ENCODE measurements around the gene ATG16L2. TPM values are rescaled to one million over a fixed set of nuclear protein-coding genes. Genes with fewer than 3 reads are reported as not detected.

ATG16L2 gene
- polyA plus RNA-seq, 1 donor (not counting 4 experiments of a cell fraction or from before 2014, with no cell fraction given) = 9.9 TPM

DNA sequence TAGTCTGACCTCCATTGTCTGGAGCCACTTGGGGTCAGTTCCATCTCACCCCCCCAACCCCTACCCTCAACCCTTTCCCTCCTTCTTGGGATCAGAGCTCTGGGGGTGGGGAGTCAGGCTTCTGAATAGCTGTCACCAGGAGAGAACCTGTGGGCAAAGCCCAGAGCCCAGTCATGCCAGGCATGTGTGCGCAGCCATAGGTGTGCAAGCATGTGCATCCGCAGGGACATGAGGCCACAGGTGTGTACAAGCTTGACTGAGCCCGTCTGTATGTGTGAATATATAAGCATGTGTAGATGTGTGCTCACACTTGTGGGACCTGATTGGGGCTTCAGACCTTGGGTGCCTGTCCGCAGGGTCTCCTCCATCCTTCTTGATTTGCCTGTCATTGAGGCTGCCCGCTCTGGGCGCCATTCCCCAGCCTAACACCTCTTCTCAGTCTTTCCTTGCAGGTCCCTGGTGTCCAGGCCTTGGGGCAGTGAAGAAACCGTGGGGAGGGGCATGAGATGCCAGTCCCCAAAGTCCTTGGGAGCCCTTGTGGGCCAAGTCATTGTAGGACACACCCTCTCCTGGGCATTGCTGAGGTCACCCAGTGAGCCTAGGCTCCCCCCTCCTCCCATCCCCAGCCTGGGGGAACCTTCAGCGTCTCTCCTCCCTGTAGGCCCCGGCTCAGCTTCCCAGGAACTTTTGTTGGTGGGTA, 9.0 kb downstream of the ATG16L2 start:
- no peak overlapping the region for H3K4me2 ChIP-seq (ENCODE audit: control insufficient read depth, extremely low read depth, insufficient read depth, low read depth, low read length)

DNA sequence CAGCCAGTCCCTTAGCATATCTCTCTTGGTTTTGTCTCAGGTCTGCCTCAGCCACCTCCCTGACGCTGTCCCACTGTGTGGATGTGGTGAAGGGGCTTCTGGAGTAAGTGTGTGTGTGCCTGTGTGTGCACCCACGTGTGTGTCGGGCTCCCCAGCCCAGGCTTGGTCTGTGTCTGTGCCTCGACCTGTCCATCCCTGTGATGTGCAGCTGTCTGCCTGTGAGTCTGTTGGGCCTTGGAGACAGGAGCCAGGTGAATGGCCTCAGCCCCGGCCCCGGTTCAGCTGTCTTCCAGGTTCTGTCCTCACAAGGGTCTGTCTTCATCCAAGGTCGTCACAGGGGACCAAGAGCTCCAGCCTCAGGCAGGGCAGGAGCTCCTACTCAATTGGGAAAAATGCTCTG, 9.8 kb downstream of the ATG16L2 start:
- Histone ChIP-seq H3K27ac (ENCODE audit: control insufficient read depth, insufficient read depth, low read length) (no peak overlapping the region), H3K27me3 (ENCODE audit: control insufficient read depth, extremely low read depth, insufficient read depth, low read length) (no peaks in the 10 kb centered on the region), H3K79me2 (ENCODE audit: control insufficient read depth, insufficient read depth, low read length) (no peaks in the 10 kb centered on the region), H3K9me1 (ENCODE audit: control insufficient read depth, extremely low read depth, insufficient read depth, low read length) (no peaks in the 10 kb centered on the region), H3K4me3 (ENCODE audit: control insufficient read depth in 2 of 3, extremely low read depth in 1 of 3, insufficient read depth in 2 of 3, low read depth in 1 of 3, low read length in 3 of 3) (no peak overlapping the region), H4K20me1 (ENCODE audit: control insufficient read depth, extremely low read depth, insufficient read depth, low read length) (no peaks in the 10 kb centered on the region), H3K9ac (ENCODE audit: control insufficient read depth, extremely low read depth, insufficient read depth, low read length) (no peak overlapping the region), H3K36me3 (ENCODE audit: control insufficient read depth in 2 of 2, extremely low read depth in 1 of 2, insufficient read depth in 2 of 2, low read length in 2 of 2) (peaks cover 2 to 7% of the 10 kb centered on the region in 2 experiments), H3K4me1 (ENCODE audit: control insufficient read depth, extremely low read depth, insufficient read depth, low read length) (peaks cover 20% of the 10 kb centered on the region), H2AFZ (ENCODE audit: control insufficient read depth, low read length) (no peak overlapping the region), H3K9me3 (ENCODE audit: control insufficient read depth, low read depth, low read length) (no peaks in the 10 kb centered on the region), H3K4me2 (ENCODE audit: control insufficient read depth, extremely low read depth, insufficient read depth, low read depth, low read length) (no peak overlapping the region)
- DNase-seq (ENCODE audit: low read depth, low spot score) = no peak
- dilution Hi-C loops (cut with MboI; ENCODE audit: extremely low pct_ligation_motif_present, low sequenced_read_pairs) = no loop called here
- TF ChIP-seq EZH2 (IDR thresholded peaks at IDR 0.05; ENCODE audit: low read length) = no peak
- TF ChIP-seq, protein P1, sequence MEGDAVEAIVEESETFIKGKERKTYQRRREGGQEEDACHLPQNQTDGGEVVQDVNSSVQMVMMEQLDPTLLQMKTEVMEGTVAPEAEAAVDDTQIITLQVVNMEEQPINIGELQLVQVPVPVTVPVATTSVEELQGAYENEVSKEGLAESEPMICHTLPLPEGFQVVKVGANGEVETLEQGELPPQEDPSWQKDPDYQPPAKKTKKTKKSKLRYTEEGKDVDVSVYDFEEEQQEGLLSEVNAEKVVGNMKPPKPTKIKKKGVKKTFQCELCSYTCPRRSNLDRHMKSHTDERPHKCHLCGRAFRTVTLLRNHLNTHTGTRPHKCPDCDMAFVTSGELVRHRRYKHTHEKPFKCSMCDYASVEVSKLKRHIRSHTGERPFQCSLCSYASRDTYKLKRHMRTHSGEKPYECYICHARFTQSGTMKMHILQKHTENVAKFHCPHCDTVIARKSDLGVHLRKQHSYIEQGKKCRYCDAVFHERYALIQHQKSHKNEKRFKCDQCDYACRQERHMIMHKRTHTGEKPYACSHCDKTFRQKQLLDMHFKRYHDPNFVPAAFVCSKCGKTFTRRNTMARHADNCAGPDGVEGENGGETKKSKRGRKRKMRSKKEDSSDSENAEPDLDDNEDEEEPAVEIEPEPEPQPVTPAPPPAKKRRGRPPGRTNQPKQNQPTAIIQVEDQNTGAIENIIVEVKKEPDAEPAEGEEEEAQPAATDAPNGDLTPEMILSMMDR (optimal IDR thresholded peaks at IDR 0.05 in 1 of 3, IDR thresholded peaks at IDR 0.05 in 1 of 3, conservative IDR thresholded peaks at IDR 0.05 in 1 of 3; ENCODE audit: extremely low read depth in 1 of 3, insufficient read depth in 2 of 3, low read length in 3 of 3) = no peak
- FAIRE-seq = no peak

More for the DNA sequence above, 9.0 kb downstream of the ATG16L2 start:
- dilution Hi-C loops (cut with MboI; ENCODE audit: extremely low pct_ligation_motif_present, low sequenced_read_pairs) = no loop called here
- no peaks in the 10 kb centered on the region for H3K79me2 ChIP-seq (ENCODE audit: control insufficient read depth, insufficient read depth, low read length)
- no peaks in the 10 kb centered on the region for H3K27me3 ChIP-seq (ENCODE audit: control insufficient read depth, extremely low read depth, insufficient read depth, low read length)
- TF ChIP-seq, protein P1 (optimal IDR thresholded peaks at IDR 0.05 in 1 of 3, IDR thresholded peaks at IDR 0.05 in 1 of 3, conservative IDR thresholded peaks at IDR 0.05 in 1 of 3; ENCODE audit: extremely low read depth in 1 of 3, insufficient read depth in 2 of 3, low read length in 3 of 3) = no peak
- no peak for TF ChIP-seq EZH2 (IDR thresholded peaks at IDR 0.05; ENCODE audit: low read length)
- H3K9ac ChIP-seq (ENCODE audit: control insufficient read depth, extremely low read depth, insufficient read depth, low read length) = no peak overlapping the region
- no peak overlapping the region for H3K4me3 ChIP-seq (ENCODE audit: control insufficient read depth in 2 of 3, extremely low read depth in 1 of 3, insufficient read depth in 2 of 3, low read depth in 1 of 3, low read length in 3 of 3)
- H3K9me1 ChIP-seq (ENCODE audit: control insufficient read depth, extremely low read depth, insufficient read depth, low read length) = no peaks in the 10 kb centered on the region
- peaks cover 2 to 4% of the 10 kb centered on the region in 2 experiments for H3K36me3 ChIP-seq (ENCODE audit: control insufficient read depth in 2 of 2, extremely low read depth in 1 of 2, insufficient read depth in 2 of 2, low read length in 2 of 2)
- H3K9me3 ChIP-seq (ENCODE audit: control insufficient read depth, low read depth, low read length) = no peaks in the 10 kb centered on the region
- peaks cover 20% of the 10 kb centered on the region for H3K4me1 ChIP-seq (ENCODE audit: control insufficient read depth, extremely low read depth, insufficient read depth, low read length)
- no peak overlapping the region for H3K27ac ChIP-seq (ENCODE audit: control insufficient read depth, insufficient read depth, low read length)
- DNase-seq (ENCODE audit: low read depth, low spot score) = no peak
- no peak for FAIRE-seq
- no peak overlapping the region for H2AFZ ChIP-seq (ENCODE audit: control insufficient read depth, low read length)
- no peaks in the 10 kb centered on the region for H4K20me1 ChIP-seq (ENCODE audit: control insufficient read depth, extremely low read depth, insufficient read depth, low read length)

Data from keratinocyte (primary cell).